K562 (cell line): ENCODE measurements around the gene NKIRAS2. TPM values are rescaled to one million over a fixed set of nuclear protein-coding genes. Genes with fewer than 3 reads are reported as not detected.

Source experiments
- ATAC-seq: fragments of 200-7000 bp; cut with Tn5 transposase; 3 replicates; pipeline ENCODE4 v1.9.1; 2020; ENCODE audit warnings: moderate library complexity
- BruUV-seq: library from RNA; stranded (reverse); fragments of 400-500 nt; replicated peaks from 2 replicates; lab custom pipeline; 2021; lab: Mats Ljungman, UMichigan
- CTCF ChIA-PET: fragments of 300-600 bp; formaldehyde crosslinking; extraction: SDS; loops from one replicate; lab custom pipeline; 2021; ENCODE audit warnings: low intra/inter-chr PET ratio; lab: Yijun Ruan, JAX
- POLR2A ChIA-PET: fragments of 300-600, 350-650 bp; sonication (Branson Sonifier 250); formaldehyde crosslinking; extraction: SDS; loops from one replicate; lab custom pipeline; 2021; ENCODE audit warnings: antibody characterized with exemption, inconsistent platforms; lab: Yijun Ruan, JAX
- DNase-seq, 4 experiments: peaks; one replicate each; pipeline versions ENCODE4 v3.0.0 to v3.0.0-alpha.2; 2011 to 2018; ENCODE audit warnings: low spot score in 3 of 4, mixed read lengths in 3 of 4; ENCODE audit errors: extremely low read depth in 1 of 4
- FAIRE-seq: peaks from 2 replicates; lab custom pipeline; 2011; peaks lifted over from hg19 to GRCh38; lab: Jason Lieb, UNC
- H2AFZ ChIP-seq: 2 replicates; pipeline ENCODE4 v1.6.0; 2011; ENCODE audit warnings: low read depth, low read length, control low read depth, inconsistent platforms
- H3K27ac ChIP-seq: fragments of 200-600 bp; 3 replicates; pipeline ENCODE4 v1.8.0; 2011; ENCODE audit warnings: low read depth, mild to moderate bottlenecking, control low read depth, inconsistent platforms, low read length, moderate library complexity, mixed read lengths; ENCODE audit errors: extremely low read depth
- H3K27me3 ChIP-seq, 2 experiments: fragments of 300-600 bp in 1 of 2; 2 replicates in 1 of 2; 3 replicates in 1 of 2; pipeline versions ENCODE4 v1.6.0 to v1.8.0; 2011; ENCODE audit warnings: inconsistent platforms in 2 of 2, low read length in 2 of 2, mild to moderate bottlenecking in 1 of 2, mixed read lengths in 1 of 2, moderate library complexity in 1 of 2; ENCODE audit not compliant: control insufficient read depth in 2 of 2, insufficient read depth in 2 of 2
- H3K36me3 ChIP-seq: fragments of 300-600 bp; 3 replicates; pipeline ENCODE4 v1.8.0; 2011; ENCODE audit warnings: mild to moderate bottlenecking, low read length, inconsistent platforms; ENCODE audit not compliant: control insufficient read depth, insufficient read depth
- H3K4me1 ChIP-seq, 2 experiments: fragments of 200-600 bp in 1 of 2; replicated peaks in 1 of 2; 2 replicates in 1 of 2; 3 replicates in 1 of 2; pipeline versions ENCODE4 v1.5.1 to v1.8.0; 2011; ENCODE audit warnings: inconsistent platforms in 2 of 2, low read length in 2 of 2, mild to moderate bottlenecking in 1 of 2, mixed read lengths in 1 of 2, moderate library complexity in 1 of 2; ENCODE audit not compliant: control insufficient read depth in 2 of 2, insufficient read depth in 2 of 2
- H3K4me2 ChIP-seq: 2 replicates; pipeline ENCODE4 v1.6.1; 2011; ENCODE audit warnings: low read length, control low read depth, inconsistent platforms, mixed read lengths; ENCODE audit not compliant: insufficient read depth
- H3K4me3 ChIP-seq: fragments of 200-600 bp; sonication (generic), shearing (Covaris generic); 2 replicates; pipeline ENCODE4 v1.5.1; 2016; ENCODE audit warnings: control low read depth, inconsistent platforms
- H3K79me2 ChIP-seq: fragments of 200-600 bp; 3 replicates; pipeline ENCODE4 v1.8.0; 2011; ENCODE audit warnings: low read length, inconsistent platforms; ENCODE audit not compliant: control insufficient read depth, insufficient read depth
- H3K9ac ChIP-seq, 2 experiments: 2 replicates each; pipeline versions ENCODE4 v1.6.0 to v1.6.1; 2011; ENCODE audit warnings: low read depth in 2 of 2, low read length in 2 of 2, control low read depth in 1 of 2, inconsistent platforms in 1 of 2, mild to moderate bottlenecking in 1 of 2, mixed read lengths in 1 of 2; ENCODE audit not compliant: insufficient read depth in 1 of 2
- H3K9me1 ChIP-seq: one replicate; pipeline ENCODE4 v1.6.0; 2011; ENCODE audit warnings: inconsistent platforms, mild to moderate bottlenecking, low read length, moderate library complexity; ENCODE audit not compliant: control insufficient read depth, insufficient read depth
- H3K9me3 ChIP-seq: replicated peaks from 2 replicates; pipeline ENCODE4 v1.5.1; 2011; ENCODE audit warnings: low read depth, low read length, inconsistent platforms; ENCODE audit not compliant: control insufficient read depth, insufficient read depth
- H4K20me1 ChIP-seq: replicated peaks from 2 replicates; pipeline ENCODE4 v1.6.1; 2011; ENCODE audit warnings: low read length, inconsistent platforms, mixed read lengths; ENCODE audit not compliant: control insufficient read depth, insufficient read depth
- KDM1A ChIP-seq, 2 experiments: fragments of 450-650 bp; IDR thresholded peaks; 2 replicates each; pipeline ENCODE4 v1.6.1; 2016; ENCODE audit warnings: mild to moderate bottlenecking in 2 of 2
- MLLT1 ChIP-seq, 2 experiments: fragments of 450-650 bp; IDR thresholded peaks; 2 replicates each; pipeline ENCODE4 v1.6.1; 2016
- NONO ChIP-seq, 2 experiments: fragments of 200-400 bp in 1 of 2; fragments of 450-650 bp in 1 of 2; formaldehyde crosslinking in 1 of 2; IDR thresholded peaks; 2 replicates each; pipeline ENCODE4 v1.6.1; 2017; ENCODE audit warnings: low read depth in 2 of 2, mild to moderate bottlenecking in 2 of 2, moderate library complexity in 2 of 2, low read length in 1 of 2
- TARDBP ChIP-seq: fragments of 450-650 bp; IDR thresholded peaks from 2 replicates; pipeline ENCODE4 v1.6.1; 2016
- VEZF1 ChIP-seq: fragments of 200-800 bp; sonication (Bioruptor generic); IDR thresholded peaks from 2 replicates; pipeline ENCODE4 v1.6.1; 2017; ENCODE audit warnings: missing genetic modification characterization, missing compliant biosample characterization
- WGBS: fragments of 100-300 bp; shearing (Covaris generic); methylation state at CpG from one replicate; pipeline ENCODE4 v1.1.6; 2016; ENCODE audit warnings: low coverage, mixed read lengths; ENCODE audit not compliant: insufficient coverage; ENCODE audit errors: missing lambda C conversion rate; 5-methylcytosine and 5-hydroxymethylcytosine counted together
- in situ Hi-C: fragments of 300-500 bp; cut with MboI; formaldehyde crosslinking; loops from 4 replicates; pipeline ENCODE4 v1.15.0; 2018; ENCODE audit warnings: inconsistent platforms, mixed read lengths
- intact Hi-C: fragments of 100-400 bp; cut with micrococcal nuclease; formaldehyde crosslinking; loops from 2 replicates; pipeline ENCODE4 v1.14.2; 2022
- polyA plus RNA-seq, 8 experiments: library from polyadenylated mRNA; depleted of rRNA in 4 of 8; stranded (reverse) in 5 of 8; unstranded in 3 of 8; fragments of >200 nt; fragmentation: Nextera tagmentation in 2 of 8; fragmentation: Illumina TruSeq in 1 of 8; extraction: Ambion mirVana in 2 of 8; extraction: Trizol in 1 of 8; gene quantifications; 2 replicates each; pipeline versions ENCODE4 v1.2.1 to v1.2.3, GENCODE V29; 2011 to 2014; ENCODE audit warnings: inconsistent platforms in 1 of 8, missing spikeins in 1 of 8
- total RNA-seq, 7 experiments: library from RNA; depleted of rRNA in 6 of 7; stranded (reverse); fragments of >200 nt in 6 of 7; fragmentation: Illumina TruSeq in 2 of 7; extraction: Trizol in 2 of 7; gene quantifications; 2 replicates each; pipeline versions ENCODE4 v1.2.1 to v1.2.3, GENCODE V29; 2011 to 2021; ENCODE audit warnings: low replicate concordance in 1 of 7
- TF ChIP-seq, protein P1 (sequence below): fragments of 450-650 bp; formaldehyde crosslinking; IDR thresholded peaks from 2 replicates; pipeline ENCODE4 v1.4.0; 2022; ENCODE audit warnings: mild to moderate bottlenecking, moderate library complexity
- TF ChIP-seq, protein P2 (sequence below): fragments of 450-650 bp; IDR thresholded peaks from 2 replicates; pipeline ENCODE4 v1.6.1; 2016; ENCODE audit warnings: mild to moderate bottlenecking

Gene NKIRAS2
- total and polyA plus RNA-seq, 9 of the 15 experiments (the other 6 are each of a cell fraction or from before 2014, with no cell fraction given): 10.1 to 65.5 (median 29.8) TPM

- H3K36me3 ChIP-seq: no peaks in the 10 kb centered on the region
- ATAC-seq: no peak
- POLR2A ChIA-PET: interaction anchor here (0.6 kb wide), 1 partner anchor 791 kb away, joined by 3 read pairs; the partner anchor contains the start of gene AOC3
- H3K79me2 ChIP-seq: no peaks in the 10 kb centered on the region
- peaks cover 0 to 18% of the 10 kb centered on the region in 2 experiments; a peak in 3 of 5 replicates for H3K4me1 ChIP-seq
- no peaks in the 10 kb centered on the region for H4K20me1 ChIP-seq
- WGBS: 19% methylated on average over 3 of the region's 4 CpGs
- 0 out of 4 replicates have a peak overlapping the region, but pooled peaks of 1 of the 2 experiments have one; percentile 33 for H3K9ac ChIP-seq
- peaks cover 3% of the 10 kb centered on the region for H3K9me1 ChIP-seq
- BruUV-seq: no TSS peak
- TF ChIP-seq, protein P1, sequence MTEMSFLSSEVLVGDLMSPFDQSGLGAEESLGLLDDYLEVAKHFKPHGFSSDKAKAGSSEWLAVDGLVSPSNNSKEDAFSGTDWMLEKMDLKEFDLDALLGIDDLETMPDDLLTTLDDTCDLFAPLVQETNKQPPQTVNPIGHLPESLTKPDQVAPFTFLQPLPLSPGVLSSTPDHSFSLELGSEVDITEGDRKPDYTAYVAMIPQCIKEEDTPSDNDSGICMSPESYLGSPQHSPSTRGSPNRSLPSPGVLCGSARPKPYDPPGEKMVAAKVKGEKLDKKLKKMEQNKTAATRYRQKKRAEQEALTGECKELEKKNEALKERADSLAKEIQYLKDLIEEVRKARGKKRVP (CRISPR knock-in tag): no peak
- TF ChIP-seq MLLT1 (IDR thresholded peaks at IDR 0.05) (no peak), TARDBP (no peak), KDM1A (IDR thresholded peaks at IDR 0.05) (no peak), NONO (IDR thresholded peaks at IDR 0.05; ENCODE audit: low read depth in 2 of 2, low read length in 1 of 2) (no peak), VEZF1 (CRISPR knock-in tag) (no peak)
- TF ChIP-seq, protein P2, sequence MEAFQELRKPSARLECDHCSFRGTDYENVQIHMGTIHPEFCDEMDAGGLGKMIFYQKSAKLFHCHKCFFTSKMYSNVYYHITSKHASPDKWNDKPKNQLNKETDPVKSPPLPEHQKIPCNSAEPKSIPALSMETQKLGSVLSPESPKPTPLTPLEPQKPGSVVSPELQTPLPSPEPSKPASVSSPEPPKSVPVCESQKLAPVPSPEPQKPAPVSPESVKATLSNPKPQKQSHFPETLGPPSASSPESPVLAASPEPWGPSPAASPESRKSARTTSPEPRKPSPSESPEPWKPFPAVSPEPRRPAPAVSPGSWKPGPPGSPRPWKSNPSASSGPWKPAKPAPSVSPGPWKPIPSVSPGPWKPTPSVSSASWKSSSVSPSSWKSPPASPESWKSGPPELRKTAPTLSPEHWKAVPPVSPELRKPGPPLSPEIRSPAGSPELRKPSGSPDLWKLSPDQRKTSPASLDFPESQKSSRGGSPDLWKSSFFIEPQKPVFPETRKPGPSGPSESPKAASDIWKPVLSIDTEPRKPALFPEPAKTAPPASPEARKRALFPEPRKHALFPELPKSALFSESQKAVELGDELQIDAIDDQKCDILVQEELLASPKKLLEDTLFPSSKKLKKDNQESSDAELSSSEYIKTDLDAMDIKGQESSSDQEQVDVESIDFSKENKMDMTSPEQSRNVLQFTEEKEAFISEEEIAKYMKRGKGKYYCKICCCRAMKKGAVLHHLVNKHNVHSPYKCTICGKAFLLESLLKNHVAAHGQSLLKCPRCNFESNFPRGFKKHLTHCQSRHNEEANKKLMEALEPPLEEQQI: no peak
- FAIRE-seq: no peak
- H2AFZ ChIP-seq: no peak overlapping the region
- H3K9me3 ChIP-seq: no peaks in the 10 kb centered on the region
- H3K27ac ChIP-seq: no peak overlapping the region
- in situ Hi-C loops: no loop called here
- DNase-seq: no peak
- H3K4me3 ChIP-seq: no peak overlapping the region
- H3K27me3 ChIP-seq: peaks cover 0 to 10% of the 10 kb centered on the region in 2 experiments; a peak in 2 of 5 replicates
- intact Hi-C loops: no loop called here
- CTCF ChIA-PET: no interaction called here
- no peak overlapping the region for H3K4me2 ChIP-seq
Observed at GRCh38 chr17:42060231-42060630, 40.3 kb downstream of the NKIRAS2 start.
